ENCODE data around the gene CD27. TPM values are rescaled to one million over a fixed set of nuclear protein-coding genes. Genes with fewer than 3 reads are reported as not detected.

Gene CD27
- total RNA-seq, 1 experiment from 2014 or later = not detected

Other genes with a start within 250 kb of the CD27 start
- 64.2 and 70.8 TPM in 2 replicates for gene CD9, start 244.6 kb upstream of the CD27 start, total RNA-seq (2014; rRNA removed; shearing (Covaris generic); ENCODE audit: low replicate concordance)
- 1.0 and 2.0 TPM in 2 replicates for gene PLEKHG6, start 134.3 kb upstream of the CD27 start, total RNA-seq (2014; rRNA removed; shearing (Covaris generic); ENCODE audit: low replicate concordance)
- 121 and 171 TPM in 2 replicates for gene TNFRSF1A, start 102.9 kb upstream of the CD27 start, total RNA-seq (2014; rRNA removed; shearing (Covaris generic); ENCODE audit: low replicate concordance)
- gene SCNN1A, start 69.4 kb upstream of the CD27 start, total RNA-seq (2014; rRNA removed; shearing (Covaris generic); ENCODE audit: low replicate concordance) = 0.12 and 5.7 TPM in 2 replicates
- gene LTBR, start 60.8 kb upstream of the CD27 start, total RNA-seq (2014; rRNA removed; shearing (Covaris generic); ENCODE audit: low replicate concordance) = 102 and 136 TPM in 2 replicates
- 3.1 and 20.5 TPM in 2 replicates for gene TAPBPL, start 7.1 kb downstream of the CD27 start, total RNA-seq (2014; rRNA removed; shearing (Covaris generic); ENCODE audit: low replicate concordance)
- 11.0 and 16.2 TPM in 2 replicates for gene VAMP1, start 25.7 kb downstream of the CD27 start, total RNA-seq (2014; rRNA removed; shearing (Covaris generic); ENCODE audit: low replicate concordance)
- 304 and 400 TPM in 2 replicates for gene MRPL51, start 48.3 kb downstream of the CD27 start, total RNA-seq (2014; rRNA removed; shearing (Covaris generic); ENCODE audit: low replicate concordance)
- 90.6 and 97.5 TPM in 2 replicates for gene NCAPD2, start 49.1 kb downstream of the CD27 start, total RNA-seq (2014; rRNA removed; shearing (Covaris generic); ENCODE audit: low replicate concordance)
- 10,373 and 12,033 TPM in 2 replicates for gene GAPDH, start 89.6 kb downstream of the CD27 start, total RNA-seq (2014; rRNA removed; shearing (Covaris generic); ENCODE audit: low replicate concordance)
- gene IFFO1, start 111.1 kb downstream of the CD27 start, total RNA-seq (2014; rRNA removed; shearing (Covaris generic); ENCODE audit: low replicate concordance) = 15.3 and 15.9 TPM in 2 replicates
- 24.8 and 56.0 TPM in 2 replicates for gene NOP2, start 123.3 kb downstream of the CD27 start, total RNA-seq (2014; rRNA removed; shearing (Covaris generic); ENCODE audit: low replicate concordance)
- 122 and 157 TPM in 2 replicates for gene CHD4, start 162.4 kb downstream of the CD27 start, total RNA-seq (2014; rRNA removed; shearing (Covaris generic); ENCODE audit: low replicate concordance)
- not detected in 2 replicates for gene LPAR5, start 191.0 kb downstream of the CD27 start, total RNA-seq (2014; rRNA removed; shearing (Covaris generic); ENCODE audit: low replicate concordance)
- 1.9 TPM in 1 of 2 replicates, not detected in the other for gene ACRBP, start 202.5 kb downstream of the CD27 start, total RNA-seq (2014; rRNA removed; shearing (Covaris generic); ENCODE audit: low replicate concordance)
- gene ING4, start 218.2 kb downstream of the CD27 start, total RNA-seq (2014; rRNA removed; shearing (Covaris generic); ENCODE audit: low replicate concordance) = 23.2 and 35.3 TPM in 2 replicates
- gene ZNF384, start 244.4 kb downstream of the CD27 start, total RNA-seq (2014; rRNA removed; shearing (Covaris generic); ENCODE audit: low replicate concordance) = 23.8 and 26.5 TPM in 2 replicates

Measured in Caki2 (cell line).